Forelimb muscle (tissue), 1 donor: ENCODE measurements around the gene LASP1NB.
A peak's percentile ranks its signal among the peaks of the same experiment; 100 is the strongest.
"Not testable (repeated sequence)": the region's sequence is repeated elsewhere in the genome, so short reads cannot be mapped to it uniquely, and the experiment has no call there.

Experiments used
- DNase-seq: peaks from one replicate; pipeline ENCODE4 v3.0.0-alpha.2; 2013; ENCODE audit warnings: low read depth

Gene LASP1NB

GRCh38 chr17:38917259-38917658, 8.2 kb upstream of the LASP1NB start:
- DNase-seq, result no peak

GRCh38 chr17:38918129-38918913, 7.1 kb upstream of the LASP1NB start:
- DNase-seq, result no peak

GRCh38 chr17:38918916-38919315, 6.5 kb upstream of the LASP1NB start:
- no peak for DNase-seq

GRCh38 chr17:38919316-38920078, 5.9 kb upstream of the LASP1NB start:
- no peak for DNase-seq

GRCh38 chr17:38920374-38921291, 4.8 kb upstream of the LASP1NB start:
- no peak for DNase-seq

GRCh38 chr17:38921756-38922411, 3.5 kb upstream of the LASP1NB start:
- no peak for DNase-seq

- peak; percentile 71 for DNase-seq
Measured at GRCh38 chr17:38922538-38923297, 2.7 kb upstream of the LASP1NB start.

- DNase-seq, result no peak
Measured at GRCh38 chr17:38926293-38927070, 1.1 kb downstream of the LASP1NB start.

GRCh38 chr17:38930782-38931181, 5.4 kb downstream of the LASP1NB start:
- DNase-seq, result not testable (repeated sequence)

- DNase-seq, result not testable (repeated sequence)
Measured at GRCh38 chr17:38933962-38934361, 8.5 kb downstream of the LASP1NB start.

GRCh38 chr17:38939987-38940386, 14.6 kb downstream of the LASP1NB start:
- DNase-seq, result no peak

- DNase-seq, result no peak
Measured at GRCh38 chr17:38940404-38940803, 15.0 kb downstream of the LASP1NB start.

GRCh38 chr17:38942696-38943334, 17.4 kb downstream of the LASP1NB start:
- no peak for DNase-seq

GRCh38 chr17:38943607-38944006, 18.2 kb downstream of the LASP1NB start:
- no peak for DNase-seq

GRCh38 chr17:38947189-38947588, 21.8 kb downstream of the LASP1NB start:
- no peak for DNase-seq

- not testable (repeated sequence) for DNase-seq
Measured at GRCh38 chr17:38953800-38954199, 28.4 kb downstream of the LASP1NB start.

- DNase-seq, result no peak
Measured at GRCh38 chr17:38958326-38958725, 32.9 kb downstream of the LASP1NB start.

- DNase-seq, result no peak
Measured at GRCh38 chr17:38958756-38959155, 33.3 kb downstream of the LASP1NB start.

- DNase-seq, result no peak
Measured at GRCh38 chr17:38959508-38959907, 34.1 kb downstream of the LASP1NB start.
